RPMI7951 (cell line): Measurements from ENCODE around the gene SDE2. TPM values are rescaled to one million over a fixed set of nuclear protein-coding genes. Genes with fewer than 3 reads are reported as not detected.
"Not testable (repeated sequence)": the region's sequence is repeated elsewhere in the genome, so short reads cannot be mapped to it uniquely, and the experiment has no call there.

Source experiments
- DNase-seq: peaks from one replicate; pipeline ENCODE4 v3.0.0-alpha.2; 2012; ENCODE audit warnings: low read depth
- total RNA-seq: library from RNA; depleted of rRNA; stranded (reverse); fragments of >200 nt; shearing (Covaris generic); gene quantifications from 2 replicates; pipeline ENCODE4 v1.2.3, GENCODE V29; 2014; rRNA removed

The SDE2 gene
- total RNA-seq, 1 experiment from 2014 or later, result 10.5 TPM

GRCh38 chr1:225942574-225942973, 56.6 kb downstream of the SDE2 start:
- no peak for DNase-seq

- DNase-seq, result no peak
Observed at GRCh38 chr1:225941942-225942222, 57.3 kb downstream of the SDE2 start.

- DNase-seq, result no peak
Observed at GRCh38 chr1:225941187-225941941, 57.8 kb downstream of the SDE2 start, which contains the start of gene LEFTY2. Gene LEFTY2, minus strand, starts transcription at chr1:225941220. Its CDS starts 80 bp downstream, at chr1:225941140.

GRCh38 chr1:225940385-225941151, 58.6 kb downstream of the SDE2 start:
- no peak for DNase-seq

GRCh38 chr1:225939939-225940310, 59.2 kb downstream of the SDE2 start:
- DNase-seq, result not testable (repeated sequence)

- DNase-seq, result not testable (repeated sequence)
Observed at GRCh38 chr1:225939097-225939938, 59.8 kb downstream of the SDE2 start.

- no peak for DNase-seq
Observed at GRCh38 chr1:225937048-225937968, 61.8 kb downstream of the SDE2 start.

GRCh38 chr1:225936523-225936922, 62.6 kb downstream of the SDE2 start:
- DNase-seq, result no peak

- not testable (repeated sequence) for DNase-seq
Observed at GRCh38 chr1:225936086-225936485, 63.1 kb downstream of the SDE2 start.

- no peak for DNase-seq
Observed at GRCh38 chr1:225934711-225935110, 64.4 kb downstream of the SDE2 start.

GRCh38 chr1:225933072-225933471, 66.1 kb downstream of the SDE2 start:
- DNase-seq, result peak; percentile 50

Other genes with a start within 250 kb of the SDE2 start
- gene SRP9, start 221.5 kb downstream of the SDE2 start, total RNA-seq, result 513 and 555 TPM in 2 replicates
- 25.0 and 25.5 TPM in 2 replicates for gene EPHX1, start 189.2 kb downstream of the SDE2 start, total RNA-seq
- gene TMEM63A, start 117.0 kb downstream of the SDE2 start, total RNA-seq, result 7.6 and 8.2 TPM in 2 replicates
- not detected in 2 replicates for gene LEFTY1, start 110.2 kb downstream of the SDE2 start, total RNA-seq
- 31.2 and 38.9 TPM in 2 replicates for gene PYCR2, start 75.1 kb downstream of the SDE2 start, total RNA-seq
- gene LEFTY2, start 58.1 kb downstream of the SDE2 start, total RNA-seq, result not detected in 2 replicates
- gene H3-3A, start 63.4 kb upstream of the SDE2 start, total RNA-seq, result 376 and 427 TPM in 2 replicates
- 28.2 and 37.2 TPM in 2 replicates for gene ACBD3, start 187.4 kb upstream of the SDE2 start, total RNA-seq
- gene MIXL1, start 224.3 kb upstream of the SDE2 start, total RNA-seq, result not detected in 2 replicates